ENCODE results near the gene PIGB. TPM values are rescaled to one million over a fixed set of nuclear protein-coding genes. Genes with fewer than 3 reads are reported as not detected.

The PIGB gene
- polyA plus RNA-seq, 1 donor (not counting 4 experiments of a cell fraction or from before 2014, with no cell fraction given) = 29.1 TPM

DNA sequence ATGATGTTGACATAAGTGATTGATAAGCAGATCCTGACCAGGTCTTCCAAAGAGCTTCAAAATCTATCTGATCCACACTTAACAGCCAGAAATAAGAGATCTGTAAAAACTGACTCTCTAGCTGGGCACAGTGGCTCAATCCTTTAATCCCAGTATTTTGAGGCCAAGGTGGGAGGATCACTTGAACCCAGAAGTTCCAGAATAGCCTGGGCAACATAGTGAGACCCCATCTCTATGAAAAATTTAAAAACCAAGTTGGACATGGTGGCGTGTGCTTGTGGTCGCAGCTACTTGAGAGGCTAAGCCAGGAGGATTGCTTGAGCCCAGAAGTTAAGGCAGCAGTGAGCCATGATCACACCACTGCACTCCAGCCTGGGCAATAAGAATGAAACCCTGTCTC is 43.6 kb downstream of the PIGB start:
- DNase-seq (ENCODE audit: low read depth, low spot score) = no peak
- Histone ChIP-seq H3K79me2 (ENCODE audit: control insufficient read depth, insufficient read depth, low read length) (no peaks in the 10 kb centered on the region), H3K9me3 (ENCODE audit: control insufficient read depth, low read depth, low read length) (no peaks in the 10 kb centered on the region), H3K36me3 (ENCODE audit: control insufficient read depth in 2 of 2, extremely low read depth in 1 of 2, insufficient read depth in 2 of 2, low read length in 2 of 2) (no peaks in the 10 kb centered on the region), H3K4me2 (ENCODE audit: control insufficient read depth, extremely low read depth, insufficient read depth, low read depth, low read length) (no peak overlapping the region), H3K4me3 (ENCODE audit: control insufficient read depth in 2 of 3, extremely low read depth in 1 of 3, insufficient read depth in 2 of 3, low read depth in 1 of 3, low read length in 3 of 3) (no peak overlapping the region), H3K4me1 (ENCODE audit: control insufficient read depth, extremely low read depth, insufficient read depth, low read length) (no peaks in the 10 kb centered on the region), H4K20me1 (ENCODE audit: control insufficient read depth, extremely low read depth, insufficient read depth, low read length) (no peaks in the 10 kb centered on the region), H2AFZ (ENCODE audit: control insufficient read depth, low read length) (no peak overlapping the region), H3K27ac (ENCODE audit: control insufficient read depth, insufficient read depth, low read length) (no peak overlapping the region), H3K9ac (ENCODE audit: control insufficient read depth, extremely low read depth, insufficient read depth, low read length) (no peak overlapping the region), H3K9me1 (ENCODE audit: control insufficient read depth, extremely low read depth, insufficient read depth, low read length) (no peaks in the 10 kb centered on the region), H3K27me3 (ENCODE audit: control insufficient read depth, extremely low read depth, insufficient read depth, low read length) (no peaks in the 10 kb centered on the region)
- dilution Hi-C loops (cut with MboI; ENCODE audit: extremely low pct_ligation_motif_present, low sequenced_read_pairs) = no loop called here
- no peak for FAIRE-seq
- no peak for TF ChIP-seq CTCF (optimal IDR thresholded peaks at IDR 0.05 in 1 of 3, IDR thresholded peaks at IDR 0.05 in 1 of 3, conservative IDR thresholded peaks at IDR 0.05 in 1 of 3; ENCODE audit: extremely low read depth in 1 of 3, insufficient read depth in 2 of 3, low read length in 3 of 3)
- TF ChIP-seq EZH2 (IDR thresholded peaks at IDR 0.05; ENCODE audit: low read length) = no peak

GRCh38 chr15:55366981-55367380 is 48.0 kb downstream of the PIGB start:
- Histone ChIP-seq H4K20me1 (ENCODE audit: control insufficient read depth, extremely low read depth, insufficient read depth, low read length) (no peaks in the 10 kb centered on the region), H3K27ac (ENCODE audit: control insufficient read depth, insufficient read depth, low read length) (no peak overlapping the region), H3K4me2 (ENCODE audit: control insufficient read depth, extremely low read depth, insufficient read depth, low read depth, low read length) (no peak overlapping the region), H3K9me3 (ENCODE audit: control insufficient read depth, low read depth, low read length) (no peaks in the 10 kb centered on the region), H2AFZ (ENCODE audit: control insufficient read depth, low read length) (no peak overlapping the region), H3K36me3 (ENCODE audit: control insufficient read depth in 2 of 2, extremely low read depth in 1 of 2, insufficient read depth in 2 of 2, low read length in 2 of 2) (no peaks in the 10 kb centered on the region), H3K27me3 (ENCODE audit: control insufficient read depth, extremely low read depth, insufficient read depth, low read length) (no peaks in the 10 kb centered on the region), H3K4me3 (ENCODE audit: control insufficient read depth in 2 of 3, extremely low read depth in 1 of 3, insufficient read depth in 2 of 3, low read depth in 1 of 3, low read length in 3 of 3) (no peak overlapping the region), H3K4me1 (ENCODE audit: control insufficient read depth, extremely low read depth, insufficient read depth, low read length) (no peaks in the 10 kb centered on the region), H3K9ac (ENCODE audit: control insufficient read depth, extremely low read depth, insufficient read depth, low read length) (no peak overlapping the region), H3K79me2 (ENCODE audit: control insufficient read depth, insufficient read depth, low read length) (no peaks in the 10 kb centered on the region), H3K9me1 (ENCODE audit: control insufficient read depth, extremely low read depth, insufficient read depth, low read length) (no peaks in the 10 kb centered on the region)
- FAIRE-seq (no peak), DNase-seq (ENCODE audit: low read depth, low spot score) (no peak)
- no peak for TF ChIP-seq EZH2 (IDR thresholded peaks at IDR 0.05; ENCODE audit: low read length)
- no peak for TF ChIP-seq CTCF (optimal IDR thresholded peaks at IDR 0.05 in 1 of 3, IDR thresholded peaks at IDR 0.05 in 1 of 3, conservative IDR thresholded peaks at IDR 0.05 in 1 of 3; ENCODE audit: extremely low read depth in 1 of 3, insufficient read depth in 2 of 3, low read length in 3 of 3)
- dilution Hi-C loops (cut with MboI; ENCODE audit: extremely low pct_ligation_motif_present, low sequenced_read_pairs) = no loop called here
